Skeletal muscle satellite cell (primary cell): ENCODE data around the gene RIPK4.

ENCODE experiments used
- H3K27me3 ChIP-seq: 2 replicates; pipeline ENCODE4 v1.7.0; 2013; ENCODE audit warnings: low read length; ENCODE audit not compliant: control insufficient read depth, insufficient read depth
- H3K36me3 ChIP-seq: 2 replicates; pipeline ENCODE4 v1.7.0; 2013; ENCODE audit warnings: mild to moderate bottlenecking, control low read depth, low read length; ENCODE audit not compliant: insufficient read depth
- H3K4me1 ChIP-seq: 2 replicates; pipeline ENCODE4 v1.7.0; 2013; ENCODE audit warnings: low read length; ENCODE audit not compliant: control insufficient read depth, insufficient read depth
- H3K4me2 ChIP-seq: 2 replicates; pipeline ENCODE4 v1.7.0; 2013; ENCODE audit warnings: mild to moderate bottlenecking, low read length
- H3K4me3 ChIP-seq: 2 replicates; pipeline ENCODE4 v1.7.0; 2013; ENCODE audit warnings: low read length
- H3K9ac ChIP-seq: 2 replicates; pipeline ENCODE4 v1.7.0; 2013; ENCODE audit warnings: mild to moderate bottlenecking, low read depth, low read length, moderate library complexity
- H3K9me3 ChIP-seq: replicated peaks from 2 replicates; pipeline ENCODE4 v1.7.0; 2013; ENCODE audit warnings: mild to moderate bottlenecking, control low read depth, low read length

Gene RIPK4

DNA sequence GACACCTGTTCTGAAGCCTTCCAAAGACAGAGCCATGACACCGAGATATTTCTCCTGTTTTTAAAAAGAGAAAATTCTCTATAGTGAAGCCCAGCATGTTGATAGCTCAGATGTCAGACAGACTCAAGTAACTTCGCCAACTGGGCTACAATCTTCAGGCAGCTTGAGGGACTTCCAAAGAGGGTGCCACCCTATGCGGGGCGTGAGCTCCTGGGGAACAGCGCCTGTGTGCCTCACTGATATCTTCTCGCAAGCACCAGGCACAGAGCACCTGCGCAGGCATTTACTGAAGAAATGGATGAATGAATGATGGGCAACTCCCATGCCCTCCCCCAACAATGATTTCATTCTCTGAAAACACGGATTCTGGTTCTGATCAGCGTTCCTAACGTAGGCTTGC is 17.6 kb downstream of the RIPK4 start:
- Histone ChIP-seq H3K36me3 (no peaks in the 10 kb centered on the region), H3K9me3 (no peaks in the 10 kb centered on the region), H3K27me3 (peaks cover 26% of the 10 kb centered on the region), H3K4me2 (no peak overlapping the region), H3K4me3 (no peak overlapping the region), H3K4me1 (peaks cover 15% of the 10 kb centered on the region), H3K9ac (no peak overlapping the region)

DNA sequence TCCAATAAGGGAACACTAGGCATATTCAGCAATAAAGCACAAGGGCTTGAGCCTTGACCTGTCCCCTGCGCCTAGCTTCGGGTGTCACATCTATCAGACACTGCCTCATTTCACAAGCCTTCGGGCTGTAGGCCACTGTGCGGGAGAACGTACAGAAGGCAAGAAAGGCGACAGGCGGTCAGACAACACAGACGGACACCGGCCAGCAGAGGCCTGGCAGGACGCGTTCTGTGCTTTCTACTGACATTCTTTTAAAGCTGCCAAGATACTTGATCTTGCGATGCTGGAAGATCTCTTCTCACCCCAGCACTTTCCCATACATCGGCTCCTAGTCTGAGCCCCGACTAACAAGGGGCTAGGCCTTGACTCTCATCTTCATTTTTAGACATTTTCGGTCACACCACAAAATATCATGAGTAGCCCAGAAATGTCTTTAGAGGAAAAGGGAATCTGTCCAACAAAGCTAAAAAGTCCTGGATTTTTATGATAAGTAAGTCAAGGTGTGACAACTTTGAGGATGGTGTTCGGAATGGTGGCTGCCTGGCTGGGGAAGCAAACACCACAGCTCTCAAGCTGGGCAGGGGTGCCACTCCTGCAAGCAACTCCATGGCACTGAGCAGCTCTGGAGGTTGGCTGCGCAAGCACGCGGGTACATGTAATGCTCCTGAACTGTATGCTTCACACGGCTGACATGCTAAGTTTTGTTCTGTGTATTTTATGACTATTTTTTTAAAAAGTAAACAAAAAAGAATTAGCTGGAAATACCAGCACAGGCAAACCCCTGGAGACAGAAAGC is 18.7 kb downstream of the RIPK4 start:
- H3K36me3 ChIP-seq: no peaks in the 10 kb centered on the region
- H3K9ac ChIP-seq: no peak overlapping the region
- H3K4me2 ChIP-seq: no peak overlapping the region
- H3K9me3 ChIP-seq: no peaks in the 10 kb centered on the region
- peaks cover 15% of the 10 kb centered on the region for H3K4me1 ChIP-seq
- H3K4me3 ChIP-seq: no peak overlapping the region
- H3K27me3 ChIP-seq: peaks cover 26% of the 10 kb centered on the region

DNA sequence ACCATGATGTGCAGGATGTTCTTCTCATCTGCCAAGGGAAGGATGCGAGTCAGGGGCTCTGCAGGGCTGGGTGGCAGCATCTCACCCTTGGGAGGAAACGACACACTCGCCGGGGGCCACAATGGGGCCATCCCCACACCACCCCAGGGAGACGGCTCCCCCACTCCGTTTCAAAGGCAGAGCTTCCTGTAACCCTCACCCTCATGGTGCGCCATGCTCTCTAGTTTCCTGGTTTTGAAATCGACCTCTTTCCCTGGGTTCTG is 20.2 kb downstream of the RIPK4 start:
- Histone ChIP-seq H3K36me3 (no peaks in the 10 kb centered on the region), H3K27me3 (peaks cover 26% of the 10 kb centered on the region), H3K4me2 (no peak overlapping the region), H3K9ac (no peak overlapping the region), H3K4me3 (no peak overlapping the region), H3K4me1 (peaks cover 4% of the 10 kb centered on the region), H3K9me3 (no peaks in the 10 kb centered on the region)

DNA sequence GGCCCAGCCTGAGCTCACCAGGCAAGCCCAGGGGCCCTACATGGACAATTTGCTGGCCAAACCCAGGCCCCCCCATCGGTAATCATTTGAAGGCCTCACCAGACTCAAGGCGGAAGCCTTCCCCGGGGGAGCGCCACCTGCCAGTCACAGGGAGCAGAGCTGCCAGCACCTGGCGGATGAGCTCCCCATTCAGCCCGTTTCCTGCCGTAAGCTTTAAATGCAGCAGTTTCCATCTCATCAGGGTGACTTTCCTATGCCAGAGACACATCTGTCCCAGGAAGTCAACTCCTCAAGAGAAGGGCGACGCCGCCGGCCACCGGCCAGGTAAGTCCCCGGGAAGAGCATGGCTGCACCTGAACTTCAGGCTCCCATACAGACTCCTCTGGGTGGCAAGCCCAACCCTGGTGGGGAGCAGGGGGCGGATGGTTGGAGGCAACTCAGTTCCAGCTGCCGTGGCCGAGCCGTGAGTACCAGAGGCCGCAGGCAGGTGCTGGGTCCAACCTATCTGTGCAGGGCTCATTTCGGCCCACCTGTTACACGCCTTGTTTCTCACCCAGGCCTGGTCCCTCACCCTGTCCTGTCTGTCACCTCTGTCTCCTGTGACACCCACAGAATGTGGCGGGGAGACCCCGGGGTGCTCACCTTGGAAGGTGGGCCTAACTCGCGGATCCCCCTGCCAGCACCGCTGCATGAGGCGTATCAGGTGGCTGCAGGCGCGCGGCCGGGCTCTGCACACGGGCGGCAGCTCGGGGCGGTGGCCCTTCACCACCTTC is 20.7 kb downstream of the RIPK4 start:
- Histone ChIP-seq H3K9ac (no peak overlapping the region), H3K4me2 (no peak overlapping the region), H3K4me3 (no peak overlapping the region), H3K36me3 (no peaks in the 10 kb centered on the region), H3K27me3 (peaks cover 26% of the 10 kb centered on the region), H3K4me1 (peaks cover 4% of the 10 kb centered on the region), H3K9me3 (no peaks in the 10 kb centered on the region)

DNA sequence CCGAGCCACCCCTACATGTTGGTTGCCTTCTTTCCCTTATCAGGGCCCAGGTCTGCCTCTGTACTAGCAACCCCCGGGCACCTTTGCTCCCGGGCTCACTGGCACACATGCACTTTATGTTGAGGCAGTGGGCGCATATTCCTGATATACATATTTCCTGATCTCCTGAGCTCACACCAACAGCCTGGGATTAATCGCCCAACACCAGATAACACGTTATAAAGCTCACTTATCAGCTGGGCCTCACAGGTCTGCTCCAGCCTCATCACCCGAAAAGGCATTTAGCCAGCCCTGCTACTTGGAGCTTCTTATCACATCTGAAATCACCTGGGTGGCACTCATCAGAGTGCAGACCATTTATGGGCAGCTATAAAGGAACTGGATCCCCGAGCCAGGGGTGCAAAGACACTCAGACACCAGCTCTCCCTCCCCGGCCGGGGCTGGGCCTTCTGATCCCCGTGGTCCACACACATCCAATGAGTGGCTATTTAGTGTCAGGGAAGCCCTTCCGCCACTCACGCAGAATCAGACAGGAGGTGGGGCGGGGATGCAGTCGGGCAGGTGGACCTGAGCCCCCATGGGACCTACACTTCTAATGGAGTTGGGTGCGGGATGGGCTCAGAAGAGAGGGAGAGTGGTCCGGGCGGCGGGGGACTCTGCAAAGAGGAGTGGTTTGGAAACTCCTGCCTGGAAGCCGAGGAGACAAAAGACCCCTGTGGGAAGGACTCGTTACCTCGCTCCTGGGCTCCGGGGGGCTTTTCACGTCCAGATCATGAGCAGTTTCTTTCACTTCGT is 21.6 kb downstream of the RIPK4 start:
- H3K27me3 ChIP-seq: peaks cover 26% of the 10 kb centered on the region
- no peak overlapping the region for H3K9ac ChIP-seq
- no peaks in the 10 kb centered on the region for H3K36me3 ChIP-seq

DNA sequence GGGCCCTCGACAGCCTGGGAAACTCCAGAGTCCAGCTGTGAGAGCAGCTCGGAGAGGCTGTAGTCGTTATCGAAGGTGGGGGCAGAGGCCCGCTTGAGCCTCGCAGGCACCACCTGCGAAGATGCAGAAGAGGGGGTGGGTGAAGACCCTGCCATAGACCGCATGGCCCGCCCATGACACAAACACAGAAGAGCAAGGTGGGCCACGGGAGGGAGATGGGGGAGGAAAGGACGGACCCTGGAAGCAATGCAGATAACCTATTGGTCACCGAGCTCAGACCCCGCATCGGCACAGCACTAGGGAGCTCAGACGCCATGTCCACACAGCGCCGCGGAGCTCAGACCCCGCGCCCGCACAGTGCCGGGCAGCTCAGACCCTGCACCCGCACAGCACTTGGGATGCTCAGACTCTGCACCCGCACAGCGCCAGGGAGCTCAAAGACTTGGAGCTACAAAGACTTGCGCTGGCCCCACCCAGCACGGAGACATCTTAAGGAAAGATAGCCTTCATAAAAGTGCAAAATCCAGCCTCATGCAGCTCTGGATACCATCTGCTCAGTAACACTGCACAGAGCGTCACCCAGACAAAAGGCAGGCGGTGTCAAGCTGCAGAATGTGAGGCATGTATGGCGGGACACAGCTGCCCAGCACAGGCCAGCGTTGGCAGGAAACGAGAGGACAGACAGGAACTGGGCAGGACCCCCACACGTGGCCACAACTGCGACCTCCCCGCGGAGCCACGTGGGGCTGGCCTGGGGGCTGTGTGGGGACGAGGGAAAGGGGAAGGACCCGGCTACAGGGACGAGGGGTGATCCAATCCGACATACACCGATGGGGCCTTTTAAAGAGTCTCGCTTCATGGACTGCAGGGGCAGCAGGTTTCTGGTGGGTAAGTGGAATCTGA is 22.6 kb downstream of the RIPK4 start:
- Histone ChIP-seq H3K36me3 (no peaks in the 10 kb centered on the region), H3K4me1 (no peaks in the 10 kb centered on the region), H3K4me3 (no peak overlapping the region), H3K4me2 (no peak overlapping the region), H3K27me3 (peaks cover 23% of the 10 kb centered on the region), H3K9ac (no peak overlapping the region), H3K9me3 (no peaks in the 10 kb centered on the region)

More for the DNA sequence above, 21.6 kb downstream of the RIPK4 start:
- peaks cover 1% of the 10 kb centered on the region for H3K4me1 ChIP-seq
- no peak overlapping the region for H3K4me3 ChIP-seq
- H3K4me2 ChIP-seq: no peak overlapping the region
- H3K9me3 ChIP-seq: no peaks in the 10 kb centered on the region

DNA sequence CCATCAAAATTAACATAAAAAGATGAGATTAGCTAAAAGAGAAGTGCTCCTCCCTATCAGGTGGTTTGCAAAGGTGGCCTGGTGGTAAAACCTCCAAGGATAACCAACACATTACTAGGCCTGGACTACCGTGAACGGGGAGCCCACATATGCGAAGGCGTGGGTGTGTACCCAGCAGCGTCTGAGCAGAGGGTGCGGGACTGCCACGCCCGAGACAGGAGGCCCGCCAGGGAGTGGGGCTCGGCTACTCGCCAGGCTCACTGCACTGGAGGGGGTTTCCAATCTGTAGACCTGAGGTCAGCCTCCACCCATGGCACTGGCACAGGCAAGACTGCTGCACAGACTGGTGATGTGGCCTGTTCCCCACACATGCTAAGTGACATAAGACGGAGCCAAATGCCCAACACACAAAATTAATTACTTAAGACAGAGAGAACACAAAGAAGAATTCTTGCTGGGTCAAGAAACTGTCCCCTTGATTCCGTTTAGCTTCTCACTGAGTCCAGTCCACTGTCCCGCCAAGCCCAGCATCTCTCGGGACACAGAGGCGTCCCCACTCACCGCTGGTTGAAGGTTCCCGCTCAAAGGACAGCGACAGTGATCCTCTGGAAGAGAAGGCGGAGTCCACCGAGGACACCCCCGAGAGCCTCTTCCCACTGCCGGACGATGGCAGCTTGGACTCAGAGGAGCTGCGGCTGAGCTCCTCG is 23.4 kb downstream of the RIPK4 start:
- Histone ChIP-seq H3K9ac (no peak overlapping the region), H3K36me3 (no peaks in the 10 kb centered on the region), H3K27me3 (peaks cover 17% of the 10 kb centered on the region), H3K4me2 (no peak overlapping the region), H3K9me3 (no peaks in the 10 kb centered on the region), H3K4me3 (no peak overlapping the region), H3K4me1 (no peaks in the 10 kb centered on the region)

DNA sequence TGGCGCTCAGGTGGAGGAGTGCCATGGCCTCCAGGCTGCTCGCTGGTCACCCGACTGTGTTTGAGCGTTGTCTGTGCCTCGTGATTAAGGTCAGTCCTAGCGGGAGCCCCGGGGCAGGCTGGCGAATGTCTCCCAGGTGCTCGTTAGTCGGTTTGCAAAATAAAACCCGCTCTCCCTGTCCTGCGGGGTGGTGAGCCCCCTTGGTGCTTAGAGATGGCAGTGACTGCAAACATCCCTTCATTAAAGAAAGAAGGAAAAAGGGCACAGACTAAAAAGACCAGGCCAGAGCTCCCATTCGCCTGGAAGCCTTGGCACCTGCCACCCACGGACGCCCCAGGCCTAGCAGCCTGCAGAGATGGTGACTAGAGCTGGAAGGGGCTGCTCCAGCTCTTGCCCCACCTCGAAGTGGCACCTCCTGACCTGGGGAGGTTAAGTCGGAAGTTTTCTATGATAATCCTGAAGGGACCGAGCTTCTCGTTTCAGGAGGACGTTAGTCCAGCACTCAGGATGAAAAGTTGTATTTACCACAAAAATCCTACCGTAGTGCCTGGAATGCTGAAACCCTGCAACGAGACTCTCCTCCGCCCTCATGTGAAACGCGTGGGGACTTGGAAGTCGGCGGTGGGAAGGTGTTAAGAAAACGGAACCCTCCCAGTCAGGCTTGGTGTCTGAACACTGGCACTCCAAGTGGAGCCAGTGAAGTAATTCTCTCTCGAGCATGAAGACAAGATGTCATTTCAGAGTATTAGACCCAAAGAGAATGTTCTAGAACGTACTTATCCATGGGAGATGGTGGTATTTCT is 24.6 kb downstream of the RIPK4 start:
- Histone ChIP-seq H3K9ac (no peak overlapping the region), H3K4me1 (no peaks in the 10 kb centered on the region), H3K36me3 (no peaks in the 10 kb centered on the region), H3K4me2 (no peak overlapping the region), H3K4me3 (no peak overlapping the region), H3K27me3 (peaks cover 7% of the 10 kb centered on the region), H3K9me3 (peaks cover 6% of the 10 kb centered on the region)

DNA sequence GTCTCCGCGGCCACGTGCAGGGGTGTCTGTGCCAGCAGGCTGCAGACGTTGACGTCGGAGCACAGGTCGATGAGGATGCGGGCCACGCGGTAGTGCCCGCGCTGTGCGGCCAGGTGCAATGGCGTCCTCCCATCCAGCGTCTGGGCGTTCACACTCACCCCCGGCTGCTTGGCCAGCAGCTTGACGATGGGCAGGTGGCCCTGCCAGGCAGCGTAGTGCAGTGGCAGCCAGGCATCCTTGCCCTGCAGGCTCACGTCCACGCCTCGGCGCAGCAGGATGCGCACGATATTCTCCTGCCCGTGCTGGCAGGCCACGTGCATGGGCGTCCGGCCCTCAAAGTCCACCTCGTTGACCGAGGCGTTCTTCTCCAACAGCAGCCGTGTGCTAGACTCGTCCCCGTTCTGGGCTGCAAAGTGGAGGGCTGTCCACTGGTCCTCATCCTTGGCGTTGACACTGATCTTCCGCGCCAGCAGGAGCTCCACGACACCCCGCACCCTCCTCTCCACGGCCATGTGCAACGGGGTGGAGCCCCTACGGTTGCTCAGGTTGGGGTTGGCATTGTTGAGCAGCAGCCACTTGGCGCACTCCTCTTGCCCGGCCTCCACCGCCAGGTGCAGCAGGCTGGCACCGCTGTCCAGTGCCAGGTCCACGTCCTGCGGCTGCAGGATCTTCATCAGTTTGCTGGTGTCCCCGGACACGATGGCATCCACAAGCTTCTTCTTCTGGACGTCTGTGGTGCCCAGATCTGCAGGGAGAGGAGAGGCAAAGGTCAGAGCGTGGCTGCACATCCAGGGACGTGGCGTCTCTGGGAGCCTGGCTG is 25.4 kb downstream of the RIPK4 start:
- H3K9ac ChIP-seq: no peak overlapping the region

More for the DNA sequence above, 25.4 kb downstream of the RIPK4 start:
- H3K36me3 ChIP-seq: no peaks in the 10 kb centered on the region
- H3K4me2 ChIP-seq: no peak overlapping the region
- H3K27me3 ChIP-seq: peaks cover 4% of the 10 kb centered on the region
- no peaks in the 10 kb centered on the region for H3K4me1 ChIP-seq
- H3K4me3 ChIP-seq: no peak overlapping the region
- H3K9me3 ChIP-seq: peaks cover 6% of the 10 kb centered on the region
